Measurements from ENCODE around the gene PLA2G2A. TPM values are rescaled to one million over a fixed set of nuclear protein-coding genes. Genes with fewer than 3 reads are reported as not detected.

The PLA2G2A gene
- polyA plus RNA-seq, 1 donor (not counting 4 experiments of a cell fraction or from before 2014, with no cell fraction given) = 0.08 TPM

- DNase-seq (ENCODE audit: low read depth, low spot score) (no peak), FAIRE-seq (no peak)
- Histone ChIP-seq H3K27me3 (ENCODE audit: control insufficient read depth, extremely low read depth, insufficient read depth, low read length) (no peaks in the 10 kb centered on the region), H3K27ac (ENCODE audit: control insufficient read depth, insufficient read depth, low read length) (no peak overlapping the region), H3K79me2 (ENCODE audit: control insufficient read depth, insufficient read depth, low read length) (no peaks in the 10 kb centered on the region), H4K20me1 (ENCODE audit: control insufficient read depth, extremely low read depth, insufficient read depth, low read length) (no peaks in the 10 kb centered on the region), H2AFZ (ENCODE audit: control insufficient read depth, low read length) (no peak overlapping the region), H3K4me1 (ENCODE audit: control insufficient read depth, extremely low read depth, insufficient read depth, low read length) (no peaks in the 10 kb centered on the region), H3K4me2 (ENCODE audit: control insufficient read depth, extremely low read depth, insufficient read depth, low read depth, low read length) (no peak overlapping the region), H3K4me3 (ENCODE audit: control insufficient read depth in 2 of 3, extremely low read depth in 1 of 3, insufficient read depth in 2 of 3, low read depth in 1 of 3, low read length in 3 of 3) (no peak overlapping the region), H3K9me3 (ENCODE audit: control insufficient read depth, low read depth, low read length) (peaks cover 4% of the 10 kb centered on the region), H3K9ac (ENCODE audit: control insufficient read depth, extremely low read depth, insufficient read depth, low read length) (no peak overlapping the region), H3K9me1 (ENCODE audit: control insufficient read depth, extremely low read depth, insufficient read depth, low read length) (no peaks in the 10 kb centered on the region), H3K36me3 (ENCODE audit: control insufficient read depth in 2 of 2, extremely low read depth in 1 of 2, insufficient read depth in 2 of 2, low read length in 2 of 2) (no peaks in the 10 kb centered on the region)
- dilution Hi-C loops (cut with MboI; ENCODE audit: extremely low pct_ligation_motif_present, low sequenced_read_pairs) = no loop called here
- TF ChIP-seq EZH2 (IDR thresholded peaks at IDR 0.05; ENCODE audit: low read length) (no peak), CTCF (optimal IDR thresholded peaks at IDR 0.05 in 1 of 3, IDR thresholded peaks at IDR 0.05 in 1 of 3, conservative IDR thresholded peaks at IDR 0.05 in 1 of 3; ENCODE audit: extremely low read depth in 1 of 3, insufficient read depth in 2 of 3, low read length in 3 of 3) (no peak)
Observed at GRCh38 chr1:19936061-19936750, 43.2 kb downstream of the PLA2G2A start.

GRCh38 chr1:19934336-19934735 is 45.1 kb downstream of the PLA2G2A start:
- no peak for FAIRE-seq

More at GRCh38 chr1:19934336-19934735, 45.1 kb downstream of the PLA2G2A start:
- Histone ChIP-seq H3K9ac (ENCODE audit: control insufficient read depth, extremely low read depth, insufficient read depth, low read length) (no peak overlapping the region), H3K4me1 (ENCODE audit: control insufficient read depth, extremely low read depth, insufficient read depth, low read length) (no peaks in the 10 kb centered on the region), H2AFZ (ENCODE audit: control insufficient read depth, low read length) (no peak overlapping the region), H3K4me3 (ENCODE audit: control insufficient read depth in 2 of 3, extremely low read depth in 1 of 3, insufficient read depth in 2 of 3, low read depth in 1 of 3, low read length in 3 of 3) (no peak overlapping the region), H3K79me2 (ENCODE audit: control insufficient read depth, insufficient read depth, low read length) (no peaks in the 10 kb centered on the region), H3K36me3 (ENCODE audit: control insufficient read depth in 2 of 2, extremely low read depth in 1 of 2, insufficient read depth in 2 of 2, low read length in 2 of 2) (no peaks in the 10 kb centered on the region), H3K4me2 (ENCODE audit: control insufficient read depth, extremely low read depth, insufficient read depth, low read depth, low read length) (no peak overlapping the region), H3K27me3 (ENCODE audit: control insufficient read depth, extremely low read depth, insufficient read depth, low read length) (no peaks in the 10 kb centered on the region), H4K20me1 (ENCODE audit: control insufficient read depth, extremely low read depth, insufficient read depth, low read length) (no peaks in the 10 kb centered on the region), H3K27ac (ENCODE audit: control insufficient read depth, insufficient read depth, low read length) (no peak overlapping the region), H3K9me3 (ENCODE audit: control insufficient read depth, low read depth, low read length) (peaks cover 4% of the 10 kb centered on the region), H3K9me1 (ENCODE audit: control insufficient read depth, extremely low read depth, insufficient read depth, low read length) (no peaks in the 10 kb centered on the region)
- dilution Hi-C loops (cut with MboI; ENCODE audit: extremely low pct_ligation_motif_present, low sequenced_read_pairs) = no loop called here
- TF ChIP-seq CTCF (optimal IDR thresholded peaks at IDR 0.05 in 1 of 3, IDR thresholded peaks at IDR 0.05 in 1 of 3, conservative IDR thresholded peaks at IDR 0.05 in 1 of 3; ENCODE audit: extremely low read depth in 1 of 3, insufficient read depth in 2 of 3, low read length in 3 of 3) (no peak), EZH2 (IDR thresholded peaks at IDR 0.05; ENCODE audit: low read length) (no peak)
- DNase-seq (ENCODE audit: low read depth, low spot score) = no peak
